Neuron (in vitro differentiated cells): ENCODE measurements around the gene APBA2.

Experiments
- H2AFZ ChIP-seq: one replicate; pipeline ENCODE4 v1.6.1; 2013; ENCODE audit warnings: low read depth, mild to moderate bottlenecking, inconsistent platforms, low read length, moderate library complexity
- H3K27me3 ChIP-seq: one replicate; pipeline ENCODE4 v1.6.1; 2013; ENCODE audit warnings: low read length; ENCODE audit not compliant: insufficient read depth
- H3K36me3 ChIP-seq: one replicate; pipeline ENCODE4 v1.6.1; 2013; ENCODE audit warnings: low read length; ENCODE audit not compliant: insufficient read depth
- H3K4me1 ChIP-seq: one replicate; pipeline ENCODE4 v1.6.1; 2013; ENCODE audit warnings: low read length; ENCODE audit not compliant: insufficient read depth
- H3K4me3 ChIP-seq: 2 replicates; pipeline ENCODE4 v1.5.1; 2013; ENCODE audit warnings: mild to moderate bottlenecking, low read length, moderate library complexity
- H3K9me3 ChIP-seq: one replicate; pipeline ENCODE4 v1.6.1; 2013; ENCODE audit warnings: low read length

Gene APBA2

GRCh38 chr15:29117778-29118177, 232.0 kb downstream of the APBA2 start:
- Histone ChIP-seq H3K36me3 (peaks cover 2% of the 10 kb centered on the region), H3K4me1 (peaks cover 16% of the 10 kb centered on the region), H3K4me3 (no peak overlapping the region), H3K9me3 (no peaks in the 10 kb centered on the region), H2AFZ (no peak overlapping the region), H3K27me3 (no peaks in the 10 kb centered on the region)

DNA sequence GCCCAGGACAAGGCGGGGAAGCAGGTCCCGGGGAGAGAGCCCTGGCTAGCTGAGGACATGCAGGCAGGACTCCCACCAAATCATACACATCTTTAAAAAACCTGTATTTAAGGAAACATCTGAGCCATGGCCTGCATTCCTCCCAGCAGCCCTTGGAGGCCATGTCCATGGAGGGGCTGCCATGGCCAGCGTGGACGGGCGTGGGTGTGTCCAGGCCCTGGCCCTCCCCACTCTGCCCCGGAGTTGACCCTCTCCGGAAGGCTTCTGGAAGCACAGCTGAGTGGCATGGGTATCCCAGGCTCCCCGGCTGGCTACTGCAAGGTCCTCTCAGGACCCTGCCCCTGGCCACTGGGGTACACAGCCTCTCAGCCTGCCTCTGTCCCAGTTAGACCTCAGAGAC, 234.1 kb downstream of the APBA2 start:
- H3K27me3 ChIP-seq, result no peaks in the 10 kb centered on the region
- H2AFZ ChIP-seq, result no peak overlapping the region
- peaks cover 6% of the 10 kb centered on the region for H3K4me1 ChIP-seq
- no peak overlapping the region for H3K4me3 ChIP-seq
- H3K36me3 ChIP-seq, result peaks cover 2% of the 10 kb centered on the region
- H3K9me3 ChIP-seq, result no peaks in the 10 kb centered on the region

- H3K36me3 ChIP-seq, result peaks cover 2% of the 10 kb centered on the region
- H3K9me3 ChIP-seq, result no peaks in the 10 kb centered on the region
- H3K4me3 ChIP-seq, result no peak overlapping the region
- no peaks in the 10 kb centered on the region for H3K27me3 ChIP-seq
- no peaks in the 10 kb centered on the region for H3K4me1 ChIP-seq
- no peak overlapping the region for H2AFZ ChIP-seq
Measured at GRCh38 chr15:29120593-29121368, 235.0 kb downstream of the APBA2 start.

- no peak overlapping the region for H3K4me3 ChIP-seq
Measured at GRCh38 chr15:29121369-29121656, 235.5 kb downstream of the APBA2 start.

GRCh38 chr15:29121907-29122306, 236.1 kb downstream of the APBA2 start:
- Histone ChIP-seq H3K4me3 (no peak overlapping the region), H3K9me3 (no peaks in the 10 kb centered on the region), H2AFZ (no peak overlapping the region), H3K36me3 (peaks cover 2% of the 10 kb centered on the region), H3K4me1 (no peaks in the 10 kb centered on the region), H3K27me3 (no peaks in the 10 kb centered on the region)

More at GRCh38 chr15:29121369-29121656, 235.5 kb downstream of the APBA2 start:
- H2AFZ ChIP-seq, result no peak overlapping the region
- no peaks in the 10 kb centered on the region for H3K4me1 ChIP-seq
- no peaks in the 10 kb centered on the region for H3K27me3 ChIP-seq
- H3K9me3 ChIP-seq, result no peaks in the 10 kb centered on the region
- peaks cover 2% of the 10 kb centered on the region for H3K36me3 ChIP-seq

DNA sequence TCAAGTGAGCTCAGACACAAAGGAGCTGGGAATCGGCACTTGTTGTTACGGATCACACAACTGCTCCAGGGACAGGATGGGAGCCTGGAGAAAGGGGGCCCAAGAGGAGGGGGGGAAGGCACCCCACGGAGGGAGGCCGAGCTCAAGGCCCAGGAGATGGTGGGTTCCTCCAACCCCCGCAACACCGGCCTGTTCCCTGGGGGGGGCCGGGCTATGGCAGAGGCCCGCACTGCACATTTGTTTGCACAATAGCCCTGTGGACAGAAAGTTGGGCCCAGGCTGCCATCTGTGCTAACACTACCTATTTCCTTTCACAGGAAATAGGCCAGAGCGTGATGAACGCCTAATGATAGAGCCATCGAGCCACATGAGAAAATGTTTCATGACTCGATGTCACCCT, 236.7 kb downstream of the APBA2 start:
- Histone ChIP-seq H2AFZ (no peak overlapping the region), H3K4me1 (no peaks in the 10 kb centered on the region), H3K27me3 (no peaks in the 10 kb centered on the region), H3K36me3 (no peaks in the 10 kb centered on the region), H3K9me3 (no peaks in the 10 kb centered on the region), H3K4me3 (no peak overlapping the region)

- no peak overlapping the region for H3K4me3 ChIP-seq
- H3K36me3 ChIP-seq, result no peaks in the 10 kb centered on the region
- no peak overlapping the region for H2AFZ ChIP-seq
- H3K4me1 ChIP-seq, result no peaks in the 10 kb centered on the region
- H3K27me3 ChIP-seq, result no peaks in the 10 kb centered on the region
- H3K9me3 ChIP-seq, result no peaks in the 10 kb centered on the region
Measured at GRCh38 chr15:29123171-29123570, 237.4 kb downstream of the APBA2 start.

- no peaks in the 10 kb centered on the region for H3K9me3 ChIP-seq
- no peaks in the 10 kb centered on the region for H3K36me3 ChIP-seq
- no peak overlapping the region for H2AFZ ChIP-seq
- no peaks in the 10 kb centered on the region for H3K27me3 ChIP-seq
- no peaks in the 10 kb centered on the region for H3K4me1 ChIP-seq
- no peak overlapping the region for H3K4me3 ChIP-seq
Measured at GRCh38 chr15:29123991-29124390, 238.2 kb downstream of the APBA2 start.

DNA sequence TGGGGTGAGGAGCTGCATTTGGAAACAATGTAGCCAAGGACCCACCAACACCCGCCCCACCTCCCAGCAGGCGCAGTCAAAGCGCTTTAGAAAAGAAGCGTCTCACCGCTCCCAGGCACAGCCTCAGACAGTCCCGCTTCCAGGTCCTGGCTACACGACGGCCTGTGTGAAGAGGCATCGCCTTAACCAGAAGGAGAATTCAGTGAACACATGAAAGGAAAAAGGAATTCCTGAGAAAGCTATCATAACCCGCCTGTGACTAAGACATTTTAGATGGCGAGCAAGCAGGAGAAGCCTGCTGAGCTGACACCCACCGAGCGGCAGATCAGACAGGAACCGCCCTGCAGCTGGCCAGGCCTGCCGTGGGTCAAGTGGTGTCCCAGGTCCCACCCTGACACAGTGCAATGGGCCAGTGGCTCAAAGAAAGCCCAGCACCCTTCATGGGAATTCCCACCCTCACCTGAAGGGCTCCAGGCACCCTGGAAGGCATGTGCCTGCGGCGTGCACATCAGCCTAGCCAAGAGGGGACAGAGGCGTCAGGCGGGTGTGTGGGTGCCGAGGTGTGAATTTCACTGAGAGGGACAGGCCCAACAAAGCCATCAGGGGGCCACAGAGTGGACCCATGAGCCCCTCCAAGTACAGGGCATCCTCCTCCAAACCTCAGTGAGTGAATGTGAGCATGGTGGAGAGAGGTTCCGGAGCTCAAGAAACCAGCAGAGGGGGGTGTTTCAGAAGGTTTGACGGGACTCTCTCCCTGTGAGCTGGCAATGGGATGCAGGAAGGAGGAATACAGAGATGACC, 239.0 kb downstream of the APBA2 start:
- Histone ChIP-seq H3K4me3 (no peak overlapping the region), H3K27me3 (no peaks in the 10 kb centered on the region), H3K4me1 (peaks cover 4% of the 10 kb centered on the region), H3K9me3 (no peaks in the 10 kb centered on the region), H2AFZ (no peak overlapping the region), H3K36me3 (no peaks in the 10 kb centered on the region)

DNA sequence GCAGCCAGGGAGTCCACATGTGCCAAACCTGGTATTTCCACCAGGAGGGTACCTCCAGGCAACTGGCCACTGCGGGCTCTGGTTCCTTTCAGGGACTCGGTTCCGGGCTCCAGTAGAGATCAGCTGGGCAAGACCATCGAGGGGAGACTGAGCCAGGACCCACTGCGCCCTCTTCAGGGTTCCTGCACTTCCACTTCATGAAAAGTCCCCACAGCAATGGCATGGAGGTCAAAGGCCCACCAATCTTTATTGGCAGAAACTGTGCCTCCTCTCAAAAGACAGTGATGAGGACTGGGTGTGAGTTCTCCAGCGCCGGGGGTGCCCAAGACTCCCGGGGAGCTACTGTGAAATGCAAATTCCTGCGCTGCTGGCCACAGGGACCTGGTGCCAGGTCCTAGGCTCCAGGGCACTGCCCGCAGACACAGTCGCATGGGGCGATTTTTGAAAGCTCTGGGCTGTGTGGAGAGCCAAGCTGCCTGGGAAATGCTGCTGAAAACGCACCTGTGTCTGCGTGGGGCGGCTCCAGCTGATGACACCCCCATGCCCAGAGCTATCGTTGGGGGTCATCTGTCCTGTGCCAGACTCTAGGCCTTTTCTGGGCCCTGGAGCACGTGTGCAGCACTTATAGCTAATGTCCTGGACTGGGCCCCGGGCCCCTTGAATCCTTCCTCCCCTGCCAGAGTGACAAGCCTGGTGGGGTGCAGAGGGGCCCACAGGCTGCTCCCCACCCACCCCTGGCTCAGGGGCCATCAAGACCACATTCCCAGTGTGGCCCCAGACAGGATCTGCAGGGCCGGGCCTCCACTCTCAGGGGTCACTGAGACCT, 239.8 kb downstream of the APBA2 start:
- Histone ChIP-seq H2AFZ (no peak overlapping the region), H3K4me3 (no peak overlapping the region), H3K4me1 (peaks cover 10% of the 10 kb centered on the region), H3K27me3 (no peaks in the 10 kb centered on the region), H3K36me3 (no peaks in the 10 kb centered on the region), H3K9me3 (no peaks in the 10 kb centered on the region)

DNA sequence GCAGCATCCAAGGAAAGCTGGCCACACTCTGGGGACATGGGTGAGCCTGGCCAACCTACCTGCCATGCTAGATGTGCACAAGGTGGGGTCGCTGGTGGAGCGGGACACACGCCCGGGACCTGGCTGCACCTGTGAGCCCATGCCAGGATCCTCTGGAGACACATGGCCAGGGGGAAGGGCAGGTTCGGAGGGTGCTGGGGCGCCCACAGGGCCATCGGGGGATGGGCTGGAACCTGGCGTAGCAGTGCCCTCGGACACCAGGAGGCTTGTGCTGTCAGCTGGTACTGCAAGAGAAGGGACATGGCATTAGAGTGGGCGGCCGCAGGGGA, 240.4 kb downstream of the APBA2 start:
- Histone ChIP-seq H3K4me1 (peaks cover 10% of the 10 kb centered on the region), H3K36me3 (no peaks in the 10 kb centered on the region), H3K9me3 (no peaks in the 10 kb centered on the region), H3K27me3 (no peaks in the 10 kb centered on the region), H2AFZ (no peak overlapping the region), H3K4me3 (no peak overlapping the region)

GRCh38 chr15:29126821-29127461, 241.2 kb downstream of the APBA2 start:
- H2AFZ ChIP-seq, result no peak overlapping the region
- H3K4me1 ChIP-seq, result peaks cover 10% of the 10 kb centered on the region
- H3K27me3 ChIP-seq, result no peaks in the 10 kb centered on the region
- no peak overlapping the region for H3K4me3 ChIP-seq
- no peaks in the 10 kb centered on the region for H3K36me3 ChIP-seq
- no peaks in the 10 kb centered on the region for H3K9me3 ChIP-seq
